ENCODE results near the gene VAC14.

Gene VAC14

DNA sequence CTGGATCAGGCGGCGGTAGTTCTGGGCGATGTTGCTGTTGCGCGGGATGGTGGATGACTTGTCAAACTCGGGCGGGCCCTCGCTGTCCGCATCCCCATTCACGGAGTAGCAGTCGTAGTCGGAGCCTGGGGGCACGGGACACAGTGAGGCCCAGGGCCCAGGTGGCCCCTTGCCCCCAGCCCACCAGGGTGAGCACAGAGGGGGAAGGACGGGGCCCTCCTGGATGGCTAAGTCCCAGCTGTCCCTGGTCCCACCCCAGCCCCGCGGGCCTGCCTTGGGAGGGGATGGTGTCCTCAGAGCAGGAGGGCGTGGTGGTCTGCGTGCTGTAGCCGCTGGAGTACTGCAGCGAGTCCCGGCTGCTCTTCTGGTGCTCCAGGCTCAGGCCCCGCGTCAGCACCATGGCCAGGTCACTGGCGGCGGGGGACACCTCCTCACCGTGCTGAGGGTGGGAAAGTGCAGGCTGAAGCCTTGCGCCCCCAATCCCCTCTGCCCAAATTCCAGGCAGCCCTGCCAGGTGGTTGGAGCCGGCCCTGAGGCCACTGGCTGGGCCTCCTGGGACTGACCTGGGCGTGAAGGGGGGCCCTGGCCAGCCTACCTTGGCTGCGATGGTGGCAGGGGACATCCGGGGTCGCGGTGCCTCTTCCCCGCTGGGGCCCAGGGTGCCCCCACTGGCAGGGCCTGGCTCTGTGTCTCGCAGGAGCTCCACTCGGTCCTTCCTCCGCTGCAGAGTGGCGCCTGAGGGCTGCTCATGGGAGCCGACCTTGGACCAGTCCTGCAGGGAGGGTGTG is 136.4 kb downstream of the VAC14 start:
- Histone ChIP-seq H3K36me3 (ENCODE audit: insufficient read depth, low read length) (peaks cover 70% of the 10 kb centered on the region), H3K4me2 (ENCODE audit: low read length) (no peak overlapping the region), H3K4me3 (ENCODE audit: low read length) (no peak overlapping the region), H3K4me1 (ENCODE audit: control insufficient read depth, insufficient read depth, low read length) (no peaks in the 10 kb centered on the region), H3K27me3 (ENCODE audit: control insufficient read depth, insufficient read depth, low read length) (no peaks in the 10 kb centered on the region), H3K9me3 (replicated peaks; ENCODE audit: low read length) (no peaks in the 10 kb centered on the region), H3K9ac (ENCODE audit: low read depth, low read length) (no peak overlapping the region)

DNA sequence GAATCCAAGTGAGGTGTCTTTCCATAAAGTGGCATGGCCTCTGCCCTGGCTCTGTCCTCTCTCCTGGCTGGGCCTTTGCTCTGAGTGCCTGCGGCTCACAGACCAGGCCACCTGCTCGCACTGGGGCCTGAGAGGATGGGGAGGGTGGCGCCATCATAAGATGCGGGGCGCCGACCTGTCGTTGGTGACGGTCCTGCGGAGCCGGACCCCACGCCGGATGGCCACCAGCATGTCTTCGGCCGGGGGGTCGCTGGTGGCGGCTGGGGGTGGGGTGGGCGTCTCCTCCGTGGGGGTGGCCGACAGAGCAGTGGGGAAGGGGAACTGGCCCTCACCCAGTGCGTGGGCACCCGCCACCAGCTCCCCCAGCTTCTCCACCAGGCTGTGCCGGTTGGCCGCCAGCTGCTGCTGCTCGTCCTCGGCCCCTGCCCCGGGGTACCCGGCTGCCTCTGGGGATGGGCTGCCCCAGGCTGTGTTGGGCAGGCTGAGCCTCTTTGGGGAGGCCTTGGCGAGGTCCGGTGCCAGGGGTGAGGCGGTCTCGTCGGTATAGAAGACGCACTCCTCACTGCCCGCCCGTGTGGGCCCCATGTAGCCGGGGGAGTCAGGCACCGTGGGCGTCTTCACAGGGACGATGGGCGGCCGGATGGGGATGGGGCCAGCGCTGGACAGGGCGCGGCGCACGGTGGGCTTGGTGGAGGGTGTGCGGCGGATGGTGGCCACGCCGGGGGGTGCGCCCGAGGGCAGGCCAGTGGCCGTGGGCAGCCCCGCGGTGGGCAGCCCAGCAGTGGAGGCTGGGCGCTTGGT is 137.2 kb downstream of the VAC14 start:
- Histone ChIP-seq H3K4me1 (ENCODE audit: control insufficient read depth, insufficient read depth, low read length) (no peaks in the 10 kb centered on the region), H3K4me2 (ENCODE audit: low read length) (no peak overlapping the region), H3K27me3 (ENCODE audit: control insufficient read depth, insufficient read depth, low read length) (no peaks in the 10 kb centered on the region), H3K9me3 (replicated peaks; ENCODE audit: low read length) (no peaks in the 10 kb centered on the region), H3K4me3 (ENCODE audit: low read length) (no peak overlapping the region), H3K36me3 (ENCODE audit: insufficient read depth, low read length) (peaks cover 63% of the 10 kb centered on the region), H3K9ac (ENCODE audit: low read depth, low read length) (no peak overlapping the region)

DNA sequence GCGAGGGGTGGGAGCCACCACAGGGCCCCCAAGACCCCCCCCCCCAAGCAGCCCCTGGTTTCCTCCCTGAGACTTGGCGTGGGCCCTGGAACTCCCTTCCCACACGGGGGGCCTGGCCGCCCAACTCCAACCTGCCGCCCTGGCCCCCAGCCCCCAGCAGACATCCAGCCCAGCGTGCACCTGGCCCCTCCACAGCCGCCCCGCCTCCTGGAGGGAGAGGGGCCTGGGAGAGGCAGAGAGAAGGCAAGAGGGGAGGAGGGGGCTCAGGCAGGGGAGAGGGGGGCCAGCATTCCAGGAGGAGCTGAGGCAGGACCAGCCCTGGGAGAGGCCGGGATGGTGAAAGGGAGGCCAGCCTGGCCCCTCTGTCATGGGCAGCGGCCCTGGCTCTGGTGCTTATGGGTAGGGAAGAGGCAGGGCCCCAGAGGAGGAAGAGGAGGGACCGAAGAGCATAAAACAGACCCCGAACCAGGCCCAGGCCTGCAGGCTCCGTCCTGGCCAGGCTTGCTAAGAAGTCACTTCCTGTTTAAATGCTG is 137.9 kb downstream of the VAC14 start:
- H3K4me2 ChIP-seq (ENCODE audit: low read length), result no peak overlapping the region
- H3K4me3 ChIP-seq (ENCODE audit: low read length), result no peak overlapping the region
- H3K4me1 ChIP-seq (ENCODE audit: control insufficient read depth, insufficient read depth, low read length), result no peaks in the 10 kb centered on the region
- H3K36me3 ChIP-seq (ENCODE audit: insufficient read depth, low read length), result peaks cover 57% of the 10 kb centered on the region
- no peak overlapping the region for H3K9ac ChIP-seq (ENCODE audit: low read depth, low read length)
- no peaks in the 10 kb centered on the region for H3K27me3 ChIP-seq (ENCODE audit: control insufficient read depth, insufficient read depth, low read length)
- H3K9me3 ChIP-seq (replicated peaks; ENCODE audit: low read length), result no peaks in the 10 kb centered on the region

DNA sequence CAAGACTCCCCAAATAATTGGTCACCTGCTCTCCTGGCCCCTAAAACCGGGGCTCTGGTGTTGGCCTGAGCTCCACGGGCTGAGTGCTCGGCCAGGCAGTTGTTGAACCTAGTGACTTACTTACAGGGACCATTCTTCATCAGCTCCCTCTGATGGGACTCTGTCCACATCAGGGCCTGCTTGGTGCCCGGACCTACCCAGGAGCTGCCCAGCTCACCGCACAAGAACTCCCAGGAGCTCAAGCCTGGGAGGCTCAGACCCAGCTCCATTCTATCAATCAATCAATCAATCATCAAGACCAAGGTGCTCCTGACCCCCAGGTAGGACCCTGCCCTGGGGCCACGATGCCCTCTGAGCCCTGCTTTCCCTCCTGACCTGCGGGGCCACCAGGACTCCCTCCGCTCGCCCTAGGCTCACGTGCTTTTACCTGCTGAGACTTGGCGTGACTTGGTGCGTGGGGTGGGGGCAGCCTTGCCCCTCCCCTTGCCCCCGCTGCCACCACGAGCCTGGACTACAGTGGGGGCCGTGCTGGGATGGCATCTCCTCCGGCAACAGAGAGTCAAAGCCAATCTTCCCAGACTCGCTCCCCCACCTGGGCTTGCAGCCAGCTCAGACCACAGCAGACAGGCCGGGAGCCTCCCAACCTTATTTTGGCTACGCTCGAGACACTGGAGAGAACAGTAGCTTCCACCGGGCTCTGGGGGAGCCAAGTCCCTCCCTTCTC is 138.9 kb downstream of the VAC14 start:
- no peaks in the 10 kb centered on the region for H3K27me3 ChIP-seq (ENCODE audit: control insufficient read depth, insufficient read depth, low read length)
- H3K9me3 ChIP-seq (replicated peaks; ENCODE audit: low read length), result no peaks in the 10 kb centered on the region
- no peak overlapping the region for H3K4me3 ChIP-seq (ENCODE audit: low read length)
- H3K4me1 ChIP-seq (ENCODE audit: control insufficient read depth, insufficient read depth, low read length), result no peaks in the 10 kb centered on the region
- no peak overlapping the region for H3K4me2 ChIP-seq (ENCODE audit: low read length)
- H3K9ac ChIP-seq (ENCODE audit: low read depth, low read length), result no peak overlapping the region
- H3K36me3 ChIP-seq (ENCODE audit: insufficient read depth, low read length), result peaks cover 49% of the 10 kb centered on the region

DNA sequence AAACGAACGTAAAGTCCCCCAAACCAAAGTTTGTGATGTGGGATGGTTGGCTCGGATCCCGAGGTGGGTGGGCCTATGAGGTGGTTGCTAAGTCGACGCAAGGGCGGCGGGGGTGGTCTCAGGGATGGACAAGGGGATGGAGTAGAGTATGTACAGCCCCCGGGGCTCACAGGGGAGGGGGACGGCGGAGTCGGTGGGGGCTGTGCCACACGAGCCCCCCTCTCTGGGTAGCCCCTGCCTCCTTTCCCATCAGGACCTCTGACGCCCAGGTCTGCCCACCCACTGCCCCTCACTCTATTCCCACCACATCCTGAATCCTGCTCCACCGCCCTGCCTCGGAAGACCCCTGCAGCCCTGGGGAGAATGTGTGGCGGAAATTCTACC is 139.4 kb downstream of the VAC14 start:
- Histone ChIP-seq H3K36me3 (ENCODE audit: insufficient read depth, low read length) (peaks cover 43% of the 10 kb centered on the region), H3K9ac (ENCODE audit: low read depth, low read length) (no peak overlapping the region), H3K9me3 (replicated peaks; ENCODE audit: low read length) (no peaks in the 10 kb centered on the region), H3K4me2 (ENCODE audit: low read length) (no peak overlapping the region), H3K4me1 (ENCODE audit: control insufficient read depth, insufficient read depth, low read length) (no peaks in the 10 kb centered on the region), H3K4me3 (ENCODE audit: low read length) (no peak overlapping the region), H3K27me3 (ENCODE audit: control insufficient read depth, insufficient read depth, low read length) (no peaks in the 10 kb centered on the region)

DNA sequence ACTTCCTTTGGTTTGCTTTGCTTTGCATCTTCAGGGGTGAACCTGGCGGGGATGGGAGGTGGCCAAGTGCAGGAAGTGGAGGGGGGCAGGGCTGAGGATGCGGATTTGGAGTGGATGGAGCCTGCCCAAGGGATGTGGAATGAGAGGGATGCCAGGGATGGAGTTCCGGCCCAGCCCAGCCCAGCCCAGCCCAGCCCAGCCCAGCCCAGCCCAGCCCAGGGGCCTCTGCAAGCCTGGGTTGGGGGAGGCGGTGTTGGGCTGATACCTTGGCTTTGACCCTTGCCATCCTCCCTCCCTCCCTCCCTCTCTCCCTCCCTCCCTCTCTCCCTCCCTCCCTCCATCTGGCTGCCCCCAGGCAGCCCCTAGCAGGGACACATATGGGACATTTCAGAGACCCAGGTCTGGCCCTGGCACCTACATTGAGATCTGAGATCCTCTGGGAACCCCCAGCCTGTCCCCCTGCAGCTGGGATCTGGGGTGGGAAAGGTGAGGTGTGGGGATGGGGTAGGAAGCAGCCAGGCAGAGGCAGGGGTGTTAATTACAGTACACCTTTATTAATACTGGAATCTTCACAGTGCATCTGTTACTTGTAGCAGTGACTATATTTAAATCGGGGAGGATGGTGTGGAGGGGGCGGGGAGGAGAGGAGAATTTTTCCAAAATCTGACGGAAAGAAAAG is 140.1 kb downstream of the VAC14 start:
- Histone ChIP-seq H3K4me3 (ENCODE audit: low read length) (no peak overlapping the region), H3K4me1 (ENCODE audit: control insufficient read depth, insufficient read depth, low read length) (no peaks in the 10 kb centered on the region), H3K36me3 (ENCODE audit: insufficient read depth, low read length) (peaks cover 36% of the 10 kb centered on the region), H3K9ac (ENCODE audit: low read depth, low read length) (no peak overlapping the region), H3K9me3 (replicated peaks; ENCODE audit: low read length) (no peaks in the 10 kb centered on the region), H3K4me2 (ENCODE audit: low read length) (no peak overlapping the region), H3K27me3 (ENCODE audit: control insufficient read depth, insufficient read depth, low read length) (no peaks in the 10 kb centered on the region)

DNA sequence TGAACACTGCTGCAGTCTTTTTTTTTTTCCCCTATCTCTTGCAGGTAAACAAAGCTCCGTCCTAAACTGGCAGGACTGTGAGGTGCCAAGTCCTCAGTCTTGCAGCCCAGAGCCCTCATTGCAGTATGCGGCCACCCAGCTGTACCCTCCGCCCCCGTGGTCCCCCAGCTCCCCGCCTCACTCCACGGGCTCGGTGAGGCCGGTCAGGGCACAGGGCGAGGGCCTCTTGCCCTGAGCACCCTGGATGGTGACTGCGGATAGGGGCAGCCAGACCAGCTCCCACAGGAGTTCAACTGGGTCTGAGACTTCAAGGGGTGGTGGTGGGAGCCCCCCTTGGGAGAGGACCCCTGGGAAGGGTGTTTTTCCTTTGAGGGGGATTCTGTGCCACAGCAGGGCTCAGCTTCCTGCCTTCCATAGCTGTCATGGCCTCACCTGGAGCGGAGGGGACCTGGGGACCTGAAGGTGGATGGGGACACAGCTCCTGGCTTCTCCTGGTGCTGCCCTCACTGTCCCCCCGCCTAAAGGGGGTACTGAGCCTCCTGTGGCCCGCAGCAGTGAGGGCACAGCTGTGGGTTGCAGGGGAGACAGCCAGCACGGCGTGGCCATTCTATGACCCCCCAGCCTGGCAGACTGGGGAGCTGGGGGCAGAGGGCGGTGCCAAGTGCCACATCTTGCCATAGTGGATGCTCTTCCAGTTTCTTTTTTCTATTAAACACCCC is 140.8 kb downstream of the VAC14 start:
- Histone ChIP-seq H3K9ac (ENCODE audit: low read depth, low read length) (no peak overlapping the region), H3K4me2 (ENCODE audit: low read length) (no peak overlapping the region), H3K27me3 (ENCODE audit: control insufficient read depth, insufficient read depth, low read length) (no peaks in the 10 kb centered on the region), H3K36me3 (ENCODE audit: insufficient read depth, low read length) (peaks cover 29% of the 10 kb centered on the region), H3K9me3 (replicated peaks; ENCODE audit: low read length) (no peaks in the 10 kb centered on the region), H3K4me1 (ENCODE audit: control insufficient read depth, insufficient read depth, low read length) (no peaks in the 10 kb centered on the region), H3K4me3 (ENCODE audit: low read length) (no peak overlapping the region)

DNA sequence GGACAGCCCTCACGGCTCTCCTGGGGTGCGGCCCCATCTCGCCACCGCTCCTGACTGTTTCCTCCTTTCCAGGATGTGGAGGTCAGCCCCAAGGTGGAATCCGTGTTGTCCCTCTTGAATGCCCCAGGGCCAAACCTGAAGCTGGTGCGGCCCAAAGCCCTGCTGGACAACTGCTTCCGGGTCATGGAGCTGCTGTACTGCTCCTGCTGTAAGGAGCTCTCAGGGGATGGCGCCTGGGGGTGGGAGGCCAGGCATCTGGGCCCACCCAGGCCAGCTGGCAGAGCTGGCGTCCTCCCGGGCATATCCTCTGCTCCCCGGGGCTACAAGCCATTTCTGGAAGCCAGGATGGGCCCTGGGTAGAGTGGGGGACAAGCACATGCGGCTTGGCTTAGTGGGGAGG is 141.4 kb downstream of the VAC14 start:
- no peak overlapping the region for H3K4me2 ChIP-seq (ENCODE audit: low read length)
- H3K9me3 ChIP-seq (replicated peaks; ENCODE audit: low read length), result no peaks in the 10 kb centered on the region
- no peak overlapping the region for H3K4me3 ChIP-seq (ENCODE audit: low read length)
- no peaks in the 10 kb centered on the region for H3K4me1 ChIP-seq (ENCODE audit: control insufficient read depth, insufficient read depth, low read length)
- peaks cover 23% of the 10 kb centered on the region for H3K36me3 ChIP-seq (ENCODE audit: insufficient read depth, low read length)
- H3K27me3 ChIP-seq (ENCODE audit: control insufficient read depth, insufficient read depth, low read length), result no peaks in the 10 kb centered on the region
- H3K9ac ChIP-seq (ENCODE audit: low read depth, low read length), result no peak overlapping the region

DNA sequence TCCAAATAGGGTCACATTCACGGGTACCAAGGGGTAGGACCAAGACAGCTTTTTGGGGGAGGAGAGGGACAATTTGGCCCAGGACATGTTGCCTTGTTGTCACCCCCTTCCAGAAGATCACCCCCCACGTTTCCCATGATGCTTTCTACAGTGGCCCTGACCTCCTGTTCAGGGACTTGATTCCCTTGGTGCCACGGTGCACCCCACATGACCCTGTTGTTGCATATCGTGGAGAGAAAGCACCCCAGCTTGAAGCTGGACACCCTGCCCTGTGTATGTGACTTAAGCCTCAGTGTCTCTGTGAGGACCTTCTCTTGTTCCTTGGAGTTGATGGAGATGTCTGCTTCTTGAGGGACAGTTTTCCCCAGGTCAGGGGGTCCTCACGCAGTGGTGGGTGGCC is 142.0 kb downstream of the VAC14 start:
- no peak overlapping the region for H3K4me2 ChIP-seq (ENCODE audit: low read length)
- H3K9ac ChIP-seq (ENCODE audit: low read depth, low read length), result no peak overlapping the region
- H3K4me3 ChIP-seq (ENCODE audit: low read length), result no peak overlapping the region
- no peaks in the 10 kb centered on the region for H3K27me3 ChIP-seq (ENCODE audit: control insufficient read depth, insufficient read depth, low read length)
- H3K9me3 ChIP-seq (replicated peaks; ENCODE audit: low read length), result no peaks in the 10 kb centered on the region
- peaks cover 5% of the 10 kb centered on the region for H3K4me1 ChIP-seq (ENCODE audit: control insufficient read depth, insufficient read depth, low read length)
- H3K36me3 ChIP-seq (ENCODE audit: insufficient read depth, low read length), result peaks cover 17% of the 10 kb centered on the region

DNA sequence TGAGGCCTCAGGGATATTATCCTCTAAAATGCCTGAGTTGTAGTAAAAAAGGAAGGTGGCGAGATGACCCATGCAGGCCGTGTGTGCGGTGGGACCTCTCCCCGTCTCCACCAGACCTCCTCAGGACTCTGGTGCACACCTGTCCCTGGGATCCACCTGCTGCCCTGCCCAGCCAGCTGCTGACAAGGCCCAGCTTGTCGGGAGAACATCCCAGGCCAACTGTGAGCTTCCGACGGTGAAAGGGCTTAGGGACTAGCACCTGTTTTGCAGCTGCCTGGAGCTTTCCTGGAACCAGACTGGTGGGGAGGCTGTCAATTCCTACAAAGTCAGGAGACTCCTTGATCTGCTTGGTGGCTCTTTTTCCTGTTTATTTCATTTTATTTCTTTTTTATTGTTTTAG is 143.0 kb downstream of the VAC14 start:
- Histone ChIP-seq H3K36me3 (ENCODE audit: insufficient read depth, low read length) (peaks cover 10% of the 10 kb centered on the region), H3K4me1 (ENCODE audit: control insufficient read depth, insufficient read depth, low read length) (peaks cover 9% of the 10 kb centered on the region), H3K9ac (ENCODE audit: low read depth, low read length) (no peak overlapping the region), H3K27me3 (ENCODE audit: control insufficient read depth, insufficient read depth, low read length) (no peaks in the 10 kb centered on the region), H3K4me2 (ENCODE audit: low read length) (no peak overlapping the region), H3K4me3 (ENCODE audit: low read length) (no peak overlapping the region), H3K9me3 (replicated peaks; ENCODE audit: low read length) (no peaks in the 10 kb centered on the region)

Measured in skeletal muscle satellite cell (primary cell).